Measurements from ENCODE around the gene NAALADL2. TPM values are rescaled to one million over a fixed set of nuclear protein-coding genes. Genes with fewer than 3 reads are reported as not detected.

NAALADL2 gene
- polyA plus RNA-seq, 1 donor from 2014 or later = 1.6 TPM

DNA sequence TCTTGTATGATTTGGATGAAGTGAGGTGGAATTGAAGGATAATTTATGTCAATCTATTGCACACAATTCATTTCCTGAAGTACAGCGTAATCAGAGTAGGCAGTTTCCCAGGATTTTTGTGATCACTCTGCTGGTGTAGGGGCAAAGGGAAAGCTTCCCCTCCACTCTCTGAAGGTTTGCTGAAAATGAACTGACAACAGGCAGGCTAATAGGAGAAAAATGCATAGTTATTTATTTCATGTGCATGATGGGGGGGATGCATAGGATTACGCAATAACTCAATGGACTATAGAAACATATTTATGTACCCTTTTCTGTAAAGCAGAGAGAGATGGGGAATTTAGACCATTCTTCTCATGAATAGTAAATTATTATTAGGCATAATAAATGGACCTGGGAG, 872.9 kb downstream of the NAALADL2 start:
- TF ChIP-seq EP300 (conservative IDR thresholded peaks at IDR 0.05; ENCODE audit: poor library complexity, severe bottlenecking) = no peak
- no peak for TF ChIP-seq MXI1 (conservative IDR thresholded peaks at IDR 0.05; ENCODE audit: poor library complexity, severe bottlenecking)
- TF ChIP-seq, protein P1, sequence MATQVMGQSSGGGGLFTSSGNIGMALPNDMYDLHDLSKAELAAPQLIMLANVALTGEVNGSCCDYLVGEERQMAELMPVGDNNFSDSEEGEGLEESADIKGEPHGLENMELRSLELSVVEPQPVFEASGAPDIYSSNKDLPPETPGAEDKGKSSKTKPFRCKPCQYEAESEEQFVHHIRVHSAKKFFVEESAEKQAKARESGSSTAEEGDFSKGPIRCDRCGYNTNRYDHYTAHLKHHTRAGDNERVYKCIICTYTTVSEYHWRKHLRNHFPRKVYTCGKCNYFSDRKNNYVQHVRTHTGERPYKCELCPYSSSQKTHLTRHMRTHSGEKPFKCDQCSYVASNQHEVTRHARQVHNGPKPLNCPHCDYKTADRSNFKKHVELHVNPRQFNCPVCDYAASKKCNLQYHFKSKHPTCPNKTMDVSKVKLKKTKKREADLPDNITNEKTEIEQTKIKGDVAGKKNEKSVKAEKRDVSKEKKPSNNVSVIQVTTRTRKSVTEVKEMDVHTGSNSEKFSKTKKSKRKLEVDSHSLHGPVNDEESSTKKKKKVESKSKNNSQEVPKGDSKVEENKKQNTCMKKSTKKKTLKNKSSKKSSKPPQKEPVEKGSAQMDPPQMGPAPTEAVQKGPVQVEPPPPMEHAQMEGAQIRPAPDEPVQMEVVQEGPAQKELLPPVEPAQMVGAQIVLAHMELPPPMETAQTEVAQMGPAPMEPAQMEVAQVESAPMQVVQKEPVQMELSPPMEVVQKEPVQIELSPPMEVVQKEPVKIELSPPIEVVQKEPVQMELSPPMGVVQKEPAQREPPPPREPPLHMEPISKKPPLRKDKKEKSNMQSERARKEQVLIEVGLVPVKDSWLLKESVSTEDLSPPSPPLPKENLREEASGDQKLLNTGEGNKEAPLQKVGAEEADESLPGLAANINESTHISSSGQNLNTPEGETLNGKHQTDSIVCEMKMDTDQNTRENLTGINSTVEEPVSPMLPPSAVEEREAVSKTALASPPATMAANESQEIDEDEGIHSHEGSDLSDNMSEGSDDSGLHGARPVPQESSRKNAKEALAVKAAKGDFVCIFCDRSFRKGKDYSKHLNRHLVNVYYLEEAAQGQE (IDR thresholded peaks at IDR 0.05; ENCODE audit: borderline replicate concordance) = no peak
- TF ChIP-seq POLR2AphosphoS5 (IDR thresholded peaks at IDR 0.05) = no peak
- no peak for TF ChIP-seq TAF1 (IDR thresholded peaks at IDR 0.05; ENCODE audit: low read depth)
- TF ChIP-seq EZH2 (IDR thresholded peaks at IDR 0.05; ENCODE audit: borderline replicate concordance, insufficient read depth, low read length, poor library complexity, severe bottlenecking) = no peak
- TF ChIP-seq, protein P2, sequence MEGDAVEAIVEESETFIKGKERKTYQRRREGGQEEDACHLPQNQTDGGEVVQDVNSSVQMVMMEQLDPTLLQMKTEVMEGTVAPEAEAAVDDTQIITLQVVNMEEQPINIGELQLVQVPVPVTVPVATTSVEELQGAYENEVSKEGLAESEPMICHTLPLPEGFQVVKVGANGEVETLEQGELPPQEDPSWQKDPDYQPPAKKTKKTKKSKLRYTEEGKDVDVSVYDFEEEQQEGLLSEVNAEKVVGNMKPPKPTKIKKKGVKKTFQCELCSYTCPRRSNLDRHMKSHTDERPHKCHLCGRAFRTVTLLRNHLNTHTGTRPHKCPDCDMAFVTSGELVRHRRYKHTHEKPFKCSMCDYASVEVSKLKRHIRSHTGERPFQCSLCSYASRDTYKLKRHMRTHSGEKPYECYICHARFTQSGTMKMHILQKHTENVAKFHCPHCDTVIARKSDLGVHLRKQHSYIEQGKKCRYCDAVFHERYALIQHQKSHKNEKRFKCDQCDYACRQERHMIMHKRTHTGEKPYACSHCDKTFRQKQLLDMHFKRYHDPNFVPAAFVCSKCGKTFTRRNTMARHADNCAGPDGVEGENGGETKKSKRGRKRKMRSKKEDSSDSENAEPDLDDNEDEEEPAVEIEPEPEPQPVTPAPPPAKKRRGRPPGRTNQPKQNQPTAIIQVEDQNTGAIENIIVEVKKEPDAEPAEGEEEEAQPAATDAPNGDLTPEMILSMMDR (IDR thresholded peaks at IDR 0.05; ENCODE audit: poor library complexity, severe bottlenecking) = no peak
- no peak for TF ChIP-seq SMC3 (conservative IDR thresholded peaks at IDR 0.05; ENCODE audit: poor library complexity)
- no peak for TF ChIP-seq RAD21 (conservative IDR thresholded peaks at IDR 0.05)
- H3K36me3 ChIP-seq (ENCODE audit: insufficient read depth, low read length) = no peaks in the 10 kb centered on the region
- no peak overlapping the region for H2AFZ ChIP-seq (ENCODE audit: low read depth, low read length)
- no peaks in the 10 kb centered on the region for H3K27me3 ChIP-seq (ENCODE audit: insufficient read depth, low read depth, low read length)
- no peaks in the 10 kb centered on the region for H4K20me1 ChIP-seq (ENCODE audit: insufficient read depth)
- no peak overlapping the region for H3K4me3 ChIP-seq (ENCODE audit: low read length)
- H3K4me2 ChIP-seq (ENCODE audit: low read length) = no peak overlapping the region
- H3F3A ChIP-seq (ENCODE audit: insufficient read depth, low read length, poor library complexity, severe bottlenecking) = no peaks in the 10 kb centered on the region
- H3K27ac ChIP-seq (ENCODE audit: low read length) = no peak overlapping the region
- H3K9ac ChIP-seq (ENCODE audit: low read length) = no peak overlapping the region
- no peaks in the 10 kb centered on the region for H3K9me3 ChIP-seq (ENCODE audit: low read length)
- H3K9me2 ChIP-seq (ENCODE audit: insufficient read depth, low read length) = no peaks in the 10 kb centered on the region
- H3K79me2 ChIP-seq (replicated peaks; ENCODE audit: insufficient read depth, low read length) = no peaks in the 10 kb centered on the region

DNA sequence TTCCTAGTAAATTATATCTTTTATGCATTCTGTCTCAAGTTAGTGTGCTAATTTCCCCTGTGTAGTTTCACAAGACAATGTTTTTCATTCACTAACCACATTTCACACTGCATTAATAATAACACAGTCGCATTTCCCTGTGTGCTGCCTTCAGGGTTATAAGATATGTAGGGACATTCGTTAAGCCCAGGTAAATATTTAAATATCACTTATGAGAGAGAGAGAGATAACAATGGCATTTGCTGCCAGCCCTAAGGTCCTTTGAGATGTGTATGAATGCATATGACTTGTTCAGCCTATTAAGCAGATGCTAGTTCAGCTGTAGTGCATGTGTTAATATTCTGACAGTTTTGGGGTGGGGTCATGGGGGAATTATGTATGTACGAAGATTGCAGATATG, 876.7 kb downstream of the NAALADL2 start:
- H3K27me3 ChIP-seq (ENCODE audit: insufficient read depth, low read depth, low read length) = no peaks in the 10 kb centered on the region
- no peak overlapping the region for H3K9ac ChIP-seq (ENCODE audit: low read length)
- H3K27ac ChIP-seq (ENCODE audit: low read length) = no peak overlapping the region
- no peak overlapping the region for H3K4me3 ChIP-seq (ENCODE audit: low read length)
- H3K79me2 ChIP-seq (replicated peaks; ENCODE audit: insufficient read depth, low read length) = no peaks in the 10 kb centered on the region
- no peaks in the 10 kb centered on the region for H3K9me2 ChIP-seq (ENCODE audit: insufficient read depth, low read length)
- no peak for TF ChIP-seq EP300 (conservative IDR thresholded peaks at IDR 0.05; ENCODE audit: poor library complexity, severe bottlenecking)
- TF ChIP-seq, protein P1 (IDR thresholded peaks at IDR 0.05; ENCODE audit: borderline replicate concordance) = no peak
- TF ChIP-seq SMC3 (conservative IDR thresholded peaks at IDR 0.05; ENCODE audit: poor library complexity) = no peak
- no peak for TF ChIP-seq EZH2 (IDR thresholded peaks at IDR 0.05; ENCODE audit: borderline replicate concordance, insufficient read depth, low read length, poor library complexity, severe bottlenecking)
- no peak for TF ChIP-seq MXI1 (conservative IDR thresholded peaks at IDR 0.05; ENCODE audit: poor library complexity, severe bottlenecking)
- TF ChIP-seq RAD21 (conservative IDR thresholded peaks at IDR 0.05) = no peak
- TF ChIP-seq, protein P2 (IDR thresholded peaks at IDR 0.05; ENCODE audit: poor library complexity, severe bottlenecking) = no peak
- TF ChIP-seq TAF1 (IDR thresholded peaks at IDR 0.05; ENCODE audit: low read depth) = no peak
- TF ChIP-seq POLR2AphosphoS5 (IDR thresholded peaks at IDR 0.05) = no peak
- H3K4me2 ChIP-seq (ENCODE audit: low read length) = no peak overlapping the region
- H4K20me1 ChIP-seq (ENCODE audit: insufficient read depth) = no peaks in the 10 kb centered on the region
- H3K36me3 ChIP-seq (ENCODE audit: insufficient read depth, low read length) = no peaks in the 10 kb centered on the region
- H3K9me3 ChIP-seq (ENCODE audit: low read length) = no peaks in the 10 kb centered on the region
- H3F3A ChIP-seq (ENCODE audit: insufficient read depth, low read length, poor library complexity, severe bottlenecking) = no peaks in the 10 kb centered on the region
- H2AFZ ChIP-seq (ENCODE audit: low read depth, low read length) = no peak overlapping the region
